ENCODE measurements around the gene CCDC136.

- TF ChIP-seq CTCF (IDR thresholded peaks at IDR 0.05; ENCODE audit: low read depth, low read length, poor library complexity, severe bottlenecking) (no peak), EZH2phosphoT487 (IDR thresholded peaks at IDR 0.05; ENCODE audit: borderline replicate concordance, low read length) (no peak)
Measured at GRCh38 chr7:128859232-128860157, 67.7 kb downstream of the CCDC136 start.
